ENCODE data around the gene ZNF585A.
"Not testable (repeated sequence)": the region's sequence is repeated elsewhere in the genome, so short reads cannot be mapped to it uniquely, and the experiment has no call there.

ZNF585A gene

DNA sequence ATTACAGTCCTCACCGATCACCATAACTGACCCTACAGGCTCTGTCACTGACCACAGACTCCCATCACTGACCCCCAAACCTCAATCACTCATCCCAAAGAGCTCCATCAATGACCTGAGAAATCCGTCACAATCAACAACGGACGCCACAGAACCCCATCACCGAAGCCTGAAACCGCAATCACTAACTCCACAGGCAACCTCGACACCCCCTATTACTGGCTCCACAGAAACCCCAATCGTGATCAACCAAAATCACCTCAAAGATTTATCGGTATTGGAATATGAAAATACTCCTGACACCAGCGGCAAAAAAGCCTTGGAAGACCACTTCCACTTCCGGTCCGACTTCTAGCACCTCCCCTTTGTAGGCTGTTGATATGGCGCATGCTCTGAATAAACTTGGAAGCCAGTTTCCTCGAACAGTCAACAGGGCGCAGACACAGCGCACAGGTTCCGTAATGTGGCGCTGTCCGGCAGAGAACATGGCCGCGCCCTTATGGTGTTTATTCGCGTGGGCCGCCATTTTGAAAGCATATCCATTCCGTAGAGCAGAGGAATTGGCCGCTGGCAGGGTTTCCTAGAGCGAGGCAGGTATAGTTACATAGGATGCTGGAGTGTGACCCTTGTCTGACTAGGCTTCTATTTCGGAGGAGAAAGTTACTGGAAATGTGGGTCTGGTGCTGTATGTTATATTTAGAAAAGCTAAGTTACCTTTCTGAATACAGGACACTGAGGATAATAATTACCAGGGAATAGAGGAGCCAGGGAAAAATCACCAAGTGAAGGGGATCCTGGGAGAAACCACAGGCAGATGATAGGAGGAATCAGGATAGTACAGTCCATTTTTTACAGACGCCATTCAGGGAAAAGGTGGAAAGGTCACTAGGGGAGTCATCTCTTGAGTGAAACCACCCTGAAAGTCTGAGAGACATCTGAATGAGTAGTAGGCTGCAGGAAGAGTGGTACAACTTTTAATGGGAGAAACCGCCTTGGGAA lies at the start of gene ZNF585A:
Gene ZNF585A (minus strand): TSS at position 328 of the 999 bp plus-strand sequence. CDS start 2,785 bp downstream, outside the sequence.
- DNase-seq (ENCODE audit: low spot score): peak; percentile 99

- DNase-seq (ENCODE audit: low spot score): no peak
Measured at GRCh38 chr19:37221136-37221535, 48.6 kb upstream of the ZNF585A start.

DNA sequence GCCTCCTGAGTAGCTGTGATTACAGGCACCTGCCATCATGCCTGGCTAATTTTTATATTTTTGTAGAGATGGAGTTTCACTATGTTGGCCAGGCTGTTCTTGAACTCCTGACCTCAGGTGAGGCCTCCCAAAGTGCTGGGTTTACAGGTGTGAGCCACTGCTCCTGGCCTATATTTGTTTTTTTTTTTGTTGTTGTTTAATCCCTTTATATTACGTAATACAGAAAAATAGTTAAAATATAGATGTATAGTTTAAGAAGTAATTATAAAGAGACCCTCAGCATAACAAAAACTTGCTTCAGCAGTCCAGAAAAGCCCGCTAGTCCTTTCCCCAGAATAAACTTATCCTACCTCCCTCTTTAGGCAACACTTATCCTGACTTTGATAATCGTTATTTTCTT lies 47.9 kb upstream of the ZNF585A start:
- no peak for DNase-seq (ENCODE audit: low spot score)

GRCh38 chr19:37218592-37218935 lies 46.1 kb upstream of the ZNF585A start:
- DNase-seq (ENCODE audit: low spot score): peak; percentile 60

DNA sequence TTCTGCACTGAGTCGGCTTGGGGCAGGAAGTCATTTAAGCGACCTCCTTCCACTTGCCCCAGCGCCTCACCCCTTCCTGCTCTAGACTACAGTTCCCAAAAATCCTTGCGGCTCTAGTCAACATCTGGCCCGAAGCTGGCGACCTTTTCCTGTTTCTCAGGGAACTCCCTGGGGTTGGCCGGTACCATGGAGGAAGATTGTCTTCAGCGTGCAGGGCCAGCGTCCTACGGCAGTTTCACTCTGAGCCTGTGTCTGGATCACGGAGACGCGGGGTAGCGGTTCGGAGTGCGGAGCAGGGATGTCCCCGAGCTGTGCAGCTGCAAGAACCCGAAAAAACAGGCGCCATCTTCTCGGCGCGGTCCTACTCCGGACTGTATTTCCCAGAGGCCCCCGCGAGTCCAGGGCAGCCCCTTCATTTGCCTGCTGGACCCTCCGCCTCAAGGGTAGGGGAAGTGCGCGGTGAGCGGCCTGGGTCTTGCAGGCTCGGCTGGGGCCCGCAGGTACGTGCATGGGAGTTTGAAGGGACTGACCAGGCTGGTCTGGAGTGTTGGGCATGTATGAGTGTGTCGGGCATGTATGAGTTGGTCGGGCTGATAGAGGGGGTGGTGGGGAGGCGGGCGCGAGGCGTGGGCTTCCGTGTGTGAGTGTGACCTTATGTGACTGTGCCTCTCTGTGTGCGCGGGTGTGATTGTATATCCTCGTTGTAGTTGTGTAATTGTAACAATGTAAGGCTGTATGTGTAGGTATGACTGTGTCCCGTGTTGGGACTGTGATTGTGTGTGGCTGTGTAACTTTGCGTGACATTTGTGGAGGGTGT lies 45.5 kb upstream of the ZNF585A start, which contains the start of gene ZNF383:
Gene ZNF383 (plus strand): TSS at position 440 of the 817 bp plus-strand sequence. CDS start 12,240 bp downstream, outside the sequence.
- peak; percentile 96 for DNase-seq (ENCODE audit: low spot score)

- no peak for DNase-seq (ENCODE audit: low spot score)
Measured at GRCh38 chr19:37217480-37217774, 44.9 kb upstream of the ZNF585A start.

GRCh38 chr19:37197768-37198167 lies 25.3 kb upstream of the ZNF585A start:
- DNase-seq (ENCODE audit: low spot score): no peak

DNA sequence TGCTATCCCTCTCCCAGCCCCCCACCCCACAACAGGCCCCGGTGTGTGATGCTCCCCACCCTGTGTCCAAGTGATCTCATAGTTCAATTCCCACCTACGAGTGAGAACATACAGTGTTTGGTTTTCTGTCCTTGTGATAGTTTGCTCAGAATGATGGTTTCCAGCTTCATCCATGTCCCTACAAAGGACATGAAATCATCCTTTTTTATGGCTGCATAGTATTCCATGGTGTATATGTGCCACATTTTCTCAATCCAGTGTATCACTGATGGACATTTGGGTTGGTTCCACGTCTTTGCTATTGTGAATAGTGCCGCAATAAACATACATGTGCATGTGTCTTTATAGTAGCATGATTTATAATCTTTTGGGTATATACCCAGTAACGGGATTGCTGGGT lies 24.6 kb upstream of the ZNF585A start:
- not testable (repeated sequence) for DNase-seq (ENCODE audit: low spot score)

- DNase-seq (ENCODE audit: low spot score): not testable (repeated sequence)
Measured at GRCh38 chr19:37195248-37195647, 22.8 kb upstream of the ZNF585A start.

- not testable (repeated sequence) for DNase-seq (ENCODE audit: low spot score)
Measured at GRCh38 chr19:37186071-37186470, 13.6 kb upstream of the ZNF585A start.

- DNase-seq (ENCODE audit: low spot score): no peak
Measured at GRCh38 chr19:37165635-37166034, 6.9 kb downstream of the ZNF585A start.

GRCh38 chr19:37160153-37160552 lies 12.3 kb downstream of the ZNF585A start:
- no peak for DNase-seq (ENCODE audit: low spot score)

GRCh38 chr19:37148214-37148613 lies 24.3 kb downstream of the ZNF585A start:
- no peak for DNase-seq (ENCODE audit: low spot score)

GRCh38 chr19:37136111-37136510 lies 36.4 kb downstream of the ZNF585A start:
- DNase-seq (ENCODE audit: low spot score): no peak

GRCh38 chr19:37128821-37129177 lies 43.7 kb downstream of the ZNF585A start:
- no peak for DNase-seq (ENCODE audit: low spot score)

GRCh38 chr19:37127999-37128820 lies 44.3 kb downstream of the ZNF585A start:
- DNase-seq (ENCODE audit: low spot score): peak; percentile 84

GRCh38 chr19:37122093-37122492 lies 50.4 kb downstream of the ZNF585A start:
- not testable (repeated sequence) for DNase-seq (ENCODE audit: low spot score)

DNA sequence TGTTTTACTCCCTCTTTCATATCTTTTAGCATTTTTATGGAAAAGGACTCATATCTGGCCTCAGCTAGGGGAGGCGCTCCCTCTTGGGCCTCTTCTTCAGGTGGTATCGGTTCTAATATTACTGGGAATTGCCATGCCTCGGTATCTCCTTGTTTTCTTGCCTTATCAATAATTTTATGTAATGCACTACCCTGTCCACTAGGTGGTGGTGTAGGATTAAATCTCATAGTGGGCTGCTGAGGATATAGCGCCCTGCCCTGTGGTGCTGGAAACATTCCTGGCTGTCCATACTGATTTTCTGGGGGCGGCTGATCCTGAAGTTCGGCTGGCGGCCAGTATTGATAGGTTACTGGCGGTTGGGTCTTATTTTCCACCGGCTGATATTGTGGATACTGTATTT lies 58.5 kb downstream of the ZNF585A start:
- DNase-seq (ENCODE audit: low spot score): peak; percentile 51

GRCh38 chr19:37111753-37112152 lies 60.7 kb downstream of the ZNF585A start:
- DNase-seq (ENCODE audit: low spot score): peak; percentile 62

DNA sequence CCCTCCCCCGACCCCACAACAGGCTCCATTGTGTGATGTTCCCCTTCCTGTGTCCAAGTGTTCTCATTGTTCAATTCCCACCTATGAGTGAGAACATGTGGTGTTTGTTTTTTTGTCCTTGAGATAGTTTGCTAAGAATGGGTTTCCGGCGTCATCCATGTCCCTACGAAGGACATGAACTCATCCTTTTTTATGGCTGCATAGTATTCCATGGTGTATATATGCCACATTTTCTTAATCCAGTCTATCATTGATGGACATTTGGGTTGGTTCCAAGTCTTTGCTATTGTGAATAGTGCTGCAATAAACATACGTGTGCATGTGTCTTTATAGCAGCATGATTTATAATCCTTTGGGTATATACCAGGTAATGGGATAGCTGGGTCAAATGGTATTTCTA lies 68.4 kb downstream of the ZNF585A start:
- DNase-seq (ENCODE audit: low spot score): not testable (repeated sequence)

DNA sequence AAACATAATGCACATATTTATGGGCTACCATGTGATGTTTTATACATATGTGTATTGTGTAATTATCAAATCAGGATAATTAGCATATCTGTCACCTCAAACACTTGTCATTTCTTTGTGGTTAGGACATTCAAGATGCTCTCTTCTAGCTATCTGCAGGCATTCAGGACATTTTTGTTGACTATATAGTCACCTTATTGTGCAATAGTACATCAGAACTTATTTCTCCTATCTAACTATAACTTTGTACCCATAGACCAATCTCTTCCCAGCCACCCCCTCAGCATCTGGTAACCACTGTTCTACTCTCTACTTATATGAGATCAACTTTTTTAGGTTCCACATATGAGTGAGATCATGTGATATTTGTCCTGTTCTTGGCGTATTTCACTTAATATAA lies 73.9 kb downstream of the ZNF585A start:
- DNase-seq (ENCODE audit: low spot score): no peak

DNA sequence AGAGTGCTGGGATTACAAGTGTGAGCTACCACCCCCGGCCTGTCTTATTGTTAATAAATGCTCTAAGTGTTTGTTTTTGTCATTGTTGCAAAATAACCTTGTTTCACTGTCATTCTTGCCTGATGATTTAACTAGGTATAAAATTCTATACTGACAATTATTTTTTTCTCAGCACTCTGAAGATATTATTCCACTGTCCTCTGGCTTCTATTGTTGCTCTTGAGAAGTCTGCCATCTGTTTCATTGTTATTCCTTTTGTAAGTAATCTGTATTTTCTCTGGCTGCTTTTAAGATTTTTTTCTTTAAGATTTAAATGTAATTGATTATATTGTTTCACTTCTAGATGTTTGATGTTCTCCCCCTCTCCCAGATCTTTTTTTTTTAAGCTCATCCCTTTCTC lies 76.6 kb downstream of the ZNF585A start:
- no peak for DNase-seq (ENCODE audit: low spot score)

Data from RKO (cell line).